Stimulated activated CD4-positive, alpha-beta T cell treated with anti-CD3 and anti-CD28 coated beads, Interleukin-4, amount 100 ng/mL, for 24 hours (primary cell): ENCODE measurements around the gene ACRV1.

ENCODE experiments used
- DNase-seq: peaks from one replicate; pipeline ENCODE4 v3.0.0-alpha.2; 2020

The ACRV1 gene

DNA sequence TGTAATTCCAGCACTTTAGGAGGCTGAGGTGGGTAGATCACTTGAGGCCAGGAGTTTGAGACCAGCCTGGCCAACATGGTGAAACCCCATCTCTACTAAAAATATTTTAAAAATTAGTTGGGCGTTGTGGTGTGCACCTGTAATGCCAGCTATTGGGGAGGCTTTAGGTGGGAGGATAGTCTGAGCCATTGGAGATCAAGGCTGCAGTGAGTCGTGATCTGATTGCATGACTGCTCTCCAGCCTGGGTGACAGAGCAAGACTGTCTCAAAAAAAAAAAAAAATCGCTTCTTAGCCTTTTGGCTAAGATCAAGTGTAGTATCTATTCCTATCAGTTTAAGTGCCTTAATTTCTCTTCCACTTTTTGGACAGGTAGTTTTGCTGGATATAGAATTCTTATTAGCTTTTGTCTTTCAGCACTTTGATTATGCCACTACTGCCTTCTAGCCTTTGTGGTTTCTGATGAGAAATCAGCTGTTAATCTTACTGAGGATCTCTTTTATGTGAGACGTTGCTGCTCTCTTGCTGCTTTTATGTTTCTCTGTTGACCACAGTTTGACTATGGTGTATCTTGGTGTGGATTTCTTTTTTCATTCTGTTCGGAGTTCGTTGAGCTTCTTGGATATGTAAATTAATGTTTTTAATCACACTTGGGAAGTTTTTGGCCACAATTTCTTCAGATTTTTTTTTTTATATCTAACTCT, 31.0 kb downstream of the ACRV1 start:
- no peak for DNase-seq

DNA sequence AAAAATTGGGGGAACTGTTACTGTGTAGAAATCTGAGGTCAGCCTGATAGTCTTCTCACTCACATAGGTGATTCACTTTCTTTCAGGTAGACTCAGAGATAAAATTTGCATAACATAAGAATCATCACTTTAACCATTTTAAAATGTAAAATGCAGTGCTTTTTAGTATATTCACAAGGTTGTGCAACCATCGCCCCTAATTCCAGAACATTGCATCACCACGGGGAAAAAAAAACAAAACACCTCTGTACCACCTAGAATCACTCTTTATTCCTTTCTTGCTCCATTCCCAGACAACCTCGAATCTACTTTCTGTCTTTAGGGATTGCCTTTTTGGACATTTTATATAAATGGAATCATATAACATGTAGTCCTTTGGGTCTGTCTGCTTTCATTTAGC, 34.8 kb downstream of the ACRV1 start:
- no peak for DNase-seq

DNA sequence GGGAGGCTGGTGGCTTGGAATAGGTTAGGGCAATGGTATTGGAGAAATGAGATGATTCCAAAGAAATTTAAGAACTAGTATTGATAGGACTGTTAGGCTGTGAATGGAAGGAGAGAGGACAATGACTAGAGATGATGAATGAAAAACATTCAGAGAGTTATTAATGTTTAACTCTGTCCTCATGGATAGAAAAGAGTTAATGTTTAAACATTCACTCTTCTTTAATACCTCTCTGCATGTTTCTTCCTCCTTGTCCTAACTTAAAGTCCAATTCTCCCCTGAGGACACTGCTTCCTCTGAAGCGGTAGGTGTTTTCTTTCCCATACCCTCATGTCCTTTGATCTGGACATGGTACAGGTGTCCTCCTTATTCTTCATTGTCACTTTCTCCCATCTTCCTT, 42.3 kb downstream of the ACRV1 start:
- DNase-seq = no peak

DNA sequence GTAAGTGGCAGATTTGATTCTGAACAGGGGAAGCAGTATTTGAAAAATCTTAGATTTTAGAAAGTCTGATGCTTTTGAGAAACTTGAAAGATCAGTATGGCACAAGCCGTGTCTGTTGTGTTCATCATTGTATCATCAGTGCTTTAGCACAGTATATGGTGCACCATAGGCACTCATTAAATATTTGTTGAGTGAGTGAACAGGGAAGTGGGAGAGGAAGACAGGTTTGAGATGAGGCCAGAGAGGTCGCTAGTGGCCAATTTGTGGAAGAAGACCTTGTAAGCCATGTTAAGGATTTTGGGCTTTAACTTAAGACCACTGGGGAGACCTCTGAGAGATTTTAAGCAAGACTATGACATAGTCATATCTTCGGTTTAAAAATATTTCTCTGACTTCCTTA, 42.8 kb downstream of the ACRV1 start:
- DNase-seq = no peak

DNA sequence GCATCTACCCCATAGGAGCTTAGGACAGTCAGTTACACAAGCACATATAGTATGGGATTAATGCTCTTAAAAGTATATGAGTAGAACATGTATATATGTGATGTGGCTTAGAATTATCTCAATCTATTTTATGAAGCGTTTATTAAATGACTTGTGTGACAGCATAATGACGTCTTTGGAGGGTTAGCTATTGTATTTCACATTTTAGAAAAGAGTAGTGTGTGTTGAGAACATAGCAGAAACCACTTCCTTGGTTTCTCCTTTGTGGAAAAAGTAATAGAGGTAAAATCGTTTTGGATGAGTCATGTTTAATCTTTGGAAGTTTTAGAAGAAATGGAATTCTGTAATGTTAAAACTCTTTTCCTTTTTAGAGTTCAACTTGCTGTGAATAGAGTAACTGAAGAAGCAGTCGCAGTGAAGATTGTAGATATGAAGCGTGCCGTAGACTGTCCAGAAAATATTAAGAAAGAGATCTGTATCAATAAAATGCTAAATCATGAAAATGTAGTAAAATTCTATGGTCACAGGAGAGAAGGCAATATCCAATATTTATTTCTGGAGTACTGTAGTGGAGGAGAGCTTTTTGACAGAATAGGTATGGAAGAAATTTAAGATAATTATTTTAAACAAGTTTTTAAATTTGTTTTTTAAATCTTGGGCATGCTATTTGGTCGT, 53.3 kb downstream of the ACRV1 start:
- no peak for DNase-seq

DNA sequence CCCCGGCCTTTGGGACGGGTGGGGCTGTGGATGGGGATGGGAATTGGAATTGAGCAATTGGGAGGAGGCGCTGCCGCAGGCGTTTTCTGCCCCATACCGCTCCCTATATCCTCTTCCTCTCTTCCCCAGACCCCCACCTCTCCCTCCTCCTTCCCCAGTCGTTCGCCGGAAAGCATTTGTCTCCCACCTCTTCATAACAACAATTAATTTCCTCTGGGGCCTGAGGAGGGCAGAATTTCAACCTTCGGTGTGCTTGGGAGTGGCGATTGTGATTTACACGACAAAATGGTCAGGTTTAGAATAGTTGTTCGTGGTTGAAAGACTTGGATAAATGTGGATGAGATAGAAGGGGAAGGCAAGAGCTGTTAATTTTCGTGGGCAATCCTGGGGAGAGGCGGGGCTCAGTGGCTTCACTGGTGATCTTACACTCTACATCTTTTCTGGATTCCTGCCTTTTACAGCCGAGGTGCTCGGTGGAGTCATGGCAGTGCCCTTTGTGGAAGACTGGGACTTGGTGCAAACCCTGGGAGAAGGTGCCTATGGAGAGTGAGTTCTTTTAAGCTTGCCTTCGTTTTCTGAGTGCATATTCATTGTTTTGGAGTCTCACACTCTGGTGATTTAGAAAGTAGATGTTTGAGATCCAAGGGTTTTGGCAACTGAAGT, 54.2 kb downstream of the ACRV1 start:
- peak; percentile 37 for DNase-seq

DNA sequence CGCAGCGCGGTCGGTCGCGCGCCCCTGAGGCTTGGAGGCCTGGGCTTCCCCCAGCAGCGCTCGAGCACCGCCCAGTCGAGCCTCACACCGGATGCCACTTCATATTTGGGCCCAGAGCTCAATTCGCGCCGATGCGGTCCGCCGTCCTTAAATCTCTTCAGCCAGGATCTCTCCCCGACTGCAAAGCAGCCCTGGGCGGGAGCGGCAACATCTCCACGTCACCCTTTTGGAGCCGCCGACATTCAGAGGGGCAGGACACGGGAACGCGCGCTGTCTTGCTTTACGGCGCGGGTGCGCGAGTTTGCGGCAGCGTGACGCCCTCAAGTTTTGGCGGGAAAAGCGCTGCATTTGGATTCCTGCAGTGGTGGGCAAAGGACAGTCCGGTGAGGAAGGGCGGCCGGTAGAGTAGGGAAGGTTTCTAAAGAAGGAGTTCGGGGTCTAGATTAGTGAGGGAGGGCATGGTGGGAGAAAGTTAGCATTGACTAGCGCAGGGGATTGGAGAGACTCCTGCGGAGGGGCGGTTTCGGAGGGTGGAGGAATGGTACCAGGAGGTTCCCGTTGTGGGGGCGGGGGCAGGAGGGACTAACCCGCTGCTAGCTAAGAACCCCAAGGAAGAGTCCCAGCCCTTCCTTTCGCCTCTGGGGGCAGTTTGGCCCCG, 54.9 kb downstream of the ACRV1 start:
- DNase-seq = peak; percentile 89

DNA sequence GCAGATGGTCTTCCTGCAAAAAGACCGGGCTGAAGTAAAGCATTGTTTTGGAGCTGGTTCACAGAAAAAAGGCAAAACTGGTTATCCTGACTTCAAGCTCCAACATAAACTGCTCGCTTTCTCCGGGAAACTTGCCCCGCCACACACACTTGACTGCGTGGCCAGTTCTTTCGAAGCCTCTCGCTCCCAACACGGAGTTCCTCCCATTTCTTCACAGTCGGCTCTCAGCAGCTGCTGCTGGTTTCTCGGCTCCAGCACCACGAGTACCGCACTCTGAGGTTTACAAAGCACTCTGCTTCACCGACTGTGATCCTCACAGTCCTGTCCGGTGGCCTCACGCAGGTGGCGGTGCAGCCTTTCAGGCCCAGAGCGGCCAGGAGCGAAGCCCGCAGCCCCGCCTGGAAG, 55.4 kb downstream of the ACRV1 start:
- DNase-seq = no peak

DNA sequence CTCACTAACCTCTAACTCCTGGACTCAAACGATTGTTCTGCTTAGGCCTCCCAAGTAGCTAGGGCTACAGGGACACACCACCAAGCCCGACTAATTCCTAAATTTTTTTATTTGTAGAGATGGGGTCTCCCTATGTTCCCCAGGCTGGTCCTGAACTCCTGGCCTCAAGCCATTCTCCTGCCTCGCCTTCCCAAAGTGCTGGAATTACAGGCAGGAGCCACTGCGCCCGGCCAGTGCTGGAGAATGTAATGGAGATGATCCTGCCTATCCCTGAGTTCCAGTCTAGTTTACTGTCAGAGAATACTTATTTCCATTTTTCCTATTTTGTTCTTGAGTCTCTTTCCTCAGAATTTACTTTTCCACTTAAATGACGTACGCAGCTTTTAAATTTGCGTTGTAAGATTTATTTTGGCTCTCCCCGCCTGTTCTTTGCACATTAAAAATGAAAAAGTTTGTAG, 55.9 kb downstream of the ACRV1 start, which contains the start of gene CHEK1:
Gene CHEK1 (plus strand): TSS at position 408 of the 458 bp plus-strand sequence. CDS start 1,606 bp downstream, outside the sequence.
- DNase-seq = no peak

DNA sequence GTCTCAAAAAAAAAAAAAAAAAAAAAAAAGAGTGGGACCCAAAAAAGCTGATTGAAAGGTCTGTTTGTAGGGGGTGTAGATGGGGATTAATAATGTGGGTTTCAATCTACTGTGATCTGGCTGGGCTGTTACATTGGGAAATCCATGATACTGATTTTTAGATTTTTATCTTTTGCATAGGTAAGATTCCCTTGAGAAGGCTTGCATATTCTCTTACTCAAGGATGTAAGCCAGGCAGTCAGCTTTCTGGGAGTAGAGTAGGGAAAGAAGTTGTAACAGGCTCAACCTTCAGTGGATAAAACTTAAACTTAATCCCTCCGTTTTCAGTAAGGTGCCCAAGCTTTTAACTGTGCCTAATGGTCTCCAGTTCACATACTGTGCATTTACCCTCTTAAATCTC, 57.6 kb downstream of the ACRV1 start:
- no peak for DNase-seq

DNA sequence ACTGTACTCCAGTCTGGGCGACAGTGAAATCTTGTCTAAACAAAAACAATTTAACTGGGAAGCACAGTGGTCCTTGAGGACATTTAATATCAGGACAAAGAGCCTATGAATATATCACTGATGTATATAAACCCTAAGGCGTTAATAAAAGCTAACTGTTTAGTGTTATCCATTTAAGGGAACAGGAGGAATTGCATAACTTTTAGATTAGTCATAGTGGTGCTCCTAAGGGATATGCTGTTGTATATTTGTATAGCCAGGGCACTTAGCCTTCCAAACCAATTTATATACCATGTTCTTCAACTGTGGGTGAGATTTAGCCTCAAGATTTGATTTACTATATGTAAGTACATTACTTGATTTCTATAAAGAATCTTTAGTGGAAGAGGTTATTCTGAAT, 58.7 kb downstream of the ACRV1 start:
- DNase-seq = no peak
